ENCODE results near the gene CISD3.
"Not testable (repeated sequence)": the region's sequence is repeated elsewhere in the genome, so short reads cannot be mapped to it uniquely, and the experiment has no call there.

The CISD3 gene

GRCh38 chr17:38709104-38709820 lies 20.9 kb upstream of the CISD3 start:
- DNase-seq = no peak

- DNase-seq = no peak
These were observed 20.1 kb upstream of the CISD3 start for GRCh38 chr17:38709864-38710603.

- no peak for DNase-seq
These were observed 19.6 kb upstream of the CISD3 start for GRCh38 chr17:38710604-38710962.

- DNase-seq = no peak
These were observed 19.2 kb upstream of the CISD3 start for GRCh38 chr17:38710985-38711384.

GRCh38 chr17:38711792-38712571 lies 18.2 kb upstream of the CISD3 start:
- no peak for DNase-seq

- DNase-seq = no peak
These were observed 17.5 kb upstream of the CISD3 start for GRCh38 chr17:38712593-38712992.

- no peak for DNase-seq
These were observed 16.6 kb upstream of the CISD3 start for GRCh38 chr17:38713456-38714075.

GRCh38 chr17:38715216-38715943 lies 14.8 kb upstream of the CISD3 start:
- DNase-seq = no peak

- no peak for DNase-seq
These were observed 13.7 kb upstream of the CISD3 start for GRCh38 chr17:38716368-38717005.

- no peak for DNase-seq
These were observed 12.9 kb upstream of the CISD3 start for GRCh38 chr17:38717139-38717745.

- DNase-seq = no peak
These were observed 10.7 kb upstream of the CISD3 start for GRCh38 chr17:38719289-38719942.

GRCh38 chr17:38719943-38720641 lies 10.0 kb upstream of the CISD3 start:
- no peak for DNase-seq

- no peak for DNase-seq
These were observed 9.2 kb upstream of the CISD3 start for GRCh38 chr17:38720941-38721340.

- DNase-seq = no peak
These were observed 8.3 kb upstream of the CISD3 start for GRCh38 chr17:38721802-38722201.

GRCh38 chr17:38724337-38724988 lies 5.7 kb upstream of the CISD3 start:
- DNase-seq = no peak

GRCh38 chr17:38725066-38725465 lies 5.1 kb upstream of the CISD3 start:
- no peak for DNase-seq

- not testable (repeated sequence) for DNase-seq
These were observed 4.0 kb upstream of the CISD3 start for GRCh38 chr17:38726145-38726544.

- DNase-seq = peak; percentile 96
These were observed 2.4 kb upstream of the CISD3 start for GRCh38 chr17:38727736-38728135.

- DNase-seq = peak; percentile 63
These were observed 1.8 kb upstream of the CISD3 start for GRCh38 chr17:38728290-38728831.
